ENCODE results near the gene PEX6. TPM values are rescaled to one million over a fixed set of nuclear protein-coding genes. Genes with fewer than 3 reads are reported as not detected.

The PEX6 gene
- polyA plus RNA-seq, 4 donors = 20.5 to 24.5 (median 22.4) TPM

DNA sequence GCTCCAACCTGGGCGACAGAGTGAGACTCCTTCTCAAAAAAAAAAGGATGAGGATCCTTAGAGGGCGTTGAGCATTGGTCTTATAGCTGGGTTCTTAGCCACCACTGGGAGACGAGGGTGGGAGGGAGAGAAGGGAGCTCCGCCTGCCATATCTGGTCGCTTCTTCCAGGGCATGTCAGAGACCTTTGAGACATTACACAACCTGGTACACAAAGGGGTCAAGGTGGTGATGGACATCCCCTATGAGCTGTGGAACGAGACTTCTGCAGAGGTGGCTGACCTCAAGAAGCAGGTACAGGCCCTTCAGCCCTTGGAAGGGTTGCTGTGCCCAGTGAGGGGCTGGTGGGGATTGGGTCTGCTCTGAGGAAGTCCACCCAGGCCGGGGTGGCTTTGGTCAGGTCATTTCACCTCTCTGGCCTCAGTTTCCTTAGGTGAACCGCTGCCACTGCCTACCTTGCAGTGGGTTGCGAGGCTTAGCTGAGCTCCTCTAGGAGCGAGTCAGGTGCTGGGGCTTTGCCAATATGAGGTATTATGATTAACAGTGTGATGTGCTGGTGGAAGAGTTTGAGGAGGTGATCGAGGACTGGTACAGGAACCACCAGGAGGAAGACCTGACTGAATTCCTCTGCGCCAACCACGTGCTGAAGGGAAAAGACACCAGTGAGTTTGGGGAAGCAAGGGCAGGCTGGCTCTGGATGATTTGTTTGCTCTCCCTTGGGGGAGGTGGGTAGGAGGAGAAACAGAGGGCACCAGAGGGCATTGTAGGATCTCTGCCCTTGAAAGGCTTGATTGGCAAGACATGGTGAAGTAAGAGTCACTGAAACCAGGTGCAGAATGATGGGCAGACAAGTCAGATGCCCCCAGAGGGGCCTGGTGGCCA lies 41.2 kb downstream of the PEX6 start:
- no peak for DNase-seq (ENCODE audit: low read depth in 4 of 4, low spot score in 3 of 4)

DNA sequence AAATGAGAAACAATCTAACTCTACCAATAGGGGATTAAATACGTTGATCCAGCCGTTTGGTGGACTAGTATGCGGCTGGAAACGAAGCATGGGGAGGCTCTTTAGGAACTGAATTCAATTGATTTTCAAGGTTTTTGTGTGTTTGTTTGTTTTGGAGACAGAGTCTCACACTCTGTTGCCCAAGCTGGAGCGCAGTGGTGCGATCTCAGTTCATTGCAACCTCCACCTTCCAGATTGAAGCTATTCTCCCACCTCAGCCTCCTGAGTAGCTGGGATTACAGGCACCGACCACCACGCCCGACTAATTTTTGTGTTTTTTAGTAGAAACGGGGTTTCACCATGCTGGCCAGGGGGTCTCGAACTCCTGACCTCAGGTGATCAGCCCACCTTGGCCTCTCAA lies 42.6 kb downstream of the PEX6 start:
- DNase-seq (ENCODE audit: low read depth in 4 of 4, low spot score in 3 of 4) = no peak

DNA sequence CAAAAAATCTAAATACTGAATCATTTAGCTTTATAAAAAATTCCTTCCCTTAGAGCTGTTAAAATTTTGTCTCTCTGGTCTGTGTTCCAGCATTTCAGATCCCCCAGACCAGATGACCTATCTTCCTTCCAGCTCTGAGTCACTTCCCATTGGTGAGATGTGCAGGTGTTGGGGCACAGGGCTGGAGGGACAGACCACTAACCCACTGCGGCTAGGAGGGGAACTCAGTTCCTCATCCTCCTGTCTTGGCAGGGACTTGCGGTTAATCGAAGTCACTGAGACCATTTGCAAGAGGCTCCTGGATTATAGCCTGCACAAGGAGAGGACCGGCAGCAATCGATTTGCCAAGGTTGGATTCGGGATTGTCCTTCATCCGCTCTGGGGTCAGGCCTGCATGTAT lies 43.7 kb downstream of the PEX6 start:
- DNase-seq (ENCODE audit: low read depth in 4 of 4, low spot score in 3 of 4) = no peak

DNA sequence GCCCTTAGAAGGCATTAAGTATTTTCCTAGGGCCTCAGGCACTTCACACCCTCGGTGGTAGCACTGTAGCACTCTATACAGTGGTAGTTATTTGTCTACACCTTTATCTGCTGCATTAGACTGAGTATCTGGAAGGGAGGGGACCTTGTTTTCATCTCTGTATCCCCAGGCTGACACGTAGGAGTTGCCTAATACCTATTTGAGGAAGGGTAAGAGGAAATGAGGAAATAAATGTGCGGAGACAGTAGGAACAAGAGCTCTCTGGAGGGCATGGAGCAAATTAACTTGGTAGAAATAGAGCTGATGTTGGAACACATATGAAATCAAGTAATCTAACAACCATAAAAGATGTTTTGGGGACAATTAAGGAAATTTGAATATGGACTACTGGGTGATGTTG lies 45.8 kb downstream of the PEX6 start:
- DNase-seq (ENCODE audit: low read depth in 4 of 4, low spot score in 3 of 4) = no peak

DNA sequence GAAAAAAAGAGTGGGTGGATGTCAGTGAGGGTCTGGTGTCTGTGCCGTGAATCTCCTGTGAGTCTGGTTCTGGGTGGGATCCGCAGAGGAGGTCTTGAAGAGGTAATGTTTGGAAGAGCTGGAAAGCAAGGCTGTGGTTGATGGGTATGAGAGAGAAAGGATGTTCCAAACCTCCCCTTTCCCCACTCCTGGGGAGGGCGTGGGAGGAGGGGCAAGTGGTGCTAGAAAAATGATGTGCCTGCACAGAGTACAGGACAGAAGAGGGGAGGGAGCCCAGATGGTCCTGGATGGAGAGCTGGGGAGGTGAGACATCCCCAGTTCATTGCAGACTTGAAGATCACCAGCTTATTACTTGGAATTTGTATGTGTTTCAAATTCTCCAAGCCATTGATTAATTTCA lies 46.6 kb downstream of the PEX6 start:
- no peak for DNase-seq (ENCODE audit: low read depth in 4 of 4, low spot score in 3 of 4)

DNA sequence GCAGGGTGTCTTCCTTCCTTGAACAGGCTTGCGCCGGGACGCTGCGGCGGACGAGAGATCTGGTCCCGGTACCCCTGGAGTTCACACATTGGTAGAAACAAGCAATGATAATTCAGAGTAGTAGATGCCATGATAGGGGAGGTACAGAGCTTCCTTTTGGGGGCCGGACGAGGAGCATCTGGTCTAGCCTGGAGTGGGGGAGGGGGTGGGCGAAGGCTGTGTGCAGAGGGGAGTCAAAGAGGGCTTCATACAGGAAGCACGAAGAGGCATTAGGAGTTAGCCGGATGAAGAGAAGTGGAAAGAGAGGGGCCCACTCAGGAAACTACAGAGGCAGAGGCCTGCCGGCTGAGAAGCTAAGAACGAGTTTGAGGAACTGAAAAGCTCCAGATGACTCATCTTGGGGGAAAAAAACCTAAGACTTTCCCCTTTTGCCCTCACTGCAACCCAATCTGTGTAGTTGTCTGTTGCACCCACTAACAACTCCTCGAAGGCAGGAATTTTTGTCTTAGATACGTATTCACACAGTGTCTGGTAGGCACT lies 49.1 kb downstream of the PEX6 start:
- peak in 2 of 4 donors; percentile 52 to 54 for DNase-seq (ENCODE audit: low read depth in 4 of 4, low spot score in 3 of 4)

DNA sequence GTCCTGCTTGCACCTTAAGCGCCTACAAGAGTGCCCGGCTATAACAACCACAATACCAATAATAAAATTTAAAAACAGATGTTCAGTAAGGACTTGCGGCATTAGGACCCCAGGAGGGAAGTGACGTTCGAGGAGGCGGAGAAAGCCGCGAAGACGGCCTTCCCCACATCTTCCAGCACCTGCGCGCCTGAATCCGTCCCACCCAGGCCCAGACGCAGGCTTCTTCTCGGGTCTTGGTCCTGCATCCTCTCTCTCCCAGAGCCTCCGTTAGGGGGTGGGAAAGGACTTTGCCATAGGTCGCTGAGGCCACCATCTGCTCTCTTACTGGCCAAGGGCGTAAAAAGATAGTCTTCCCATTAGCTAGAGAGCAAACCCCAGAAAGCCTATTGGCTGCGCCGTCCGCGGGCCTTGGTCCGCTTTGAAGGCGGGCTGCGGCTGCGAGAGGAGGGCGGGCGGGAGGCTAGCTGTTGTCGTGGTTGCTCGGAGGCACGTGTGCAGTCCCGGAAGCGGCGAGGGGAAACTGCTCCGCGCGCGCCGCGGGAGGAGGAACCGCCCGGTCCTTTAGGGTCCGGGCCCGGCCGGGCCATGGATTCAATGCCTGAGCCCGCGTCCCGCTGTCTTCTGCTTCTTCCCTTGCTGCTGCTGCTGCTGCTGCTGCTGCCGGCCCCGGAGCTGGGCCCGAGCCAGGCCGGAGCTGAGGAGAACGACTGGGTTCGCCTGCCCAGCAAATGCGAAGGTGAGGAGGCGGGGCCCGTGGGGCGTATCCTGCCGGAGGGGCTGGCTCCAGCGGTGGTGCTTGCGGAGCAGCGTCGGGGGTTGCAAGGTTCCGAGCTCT lies 49.8 kb downstream of the PEX6 start, which contains the start of gene CNPY3:
CNPY3 (plus strand) TSS at position 495 of the 835 bp plus-strand sequence; CDS start at position 586, 91 bp downstream.
- DNase-seq (ENCODE audit: low read depth in 4 of 4, low spot score in 3 of 4) = peak; percentile 84 to 91 (median 88)

DNA sequence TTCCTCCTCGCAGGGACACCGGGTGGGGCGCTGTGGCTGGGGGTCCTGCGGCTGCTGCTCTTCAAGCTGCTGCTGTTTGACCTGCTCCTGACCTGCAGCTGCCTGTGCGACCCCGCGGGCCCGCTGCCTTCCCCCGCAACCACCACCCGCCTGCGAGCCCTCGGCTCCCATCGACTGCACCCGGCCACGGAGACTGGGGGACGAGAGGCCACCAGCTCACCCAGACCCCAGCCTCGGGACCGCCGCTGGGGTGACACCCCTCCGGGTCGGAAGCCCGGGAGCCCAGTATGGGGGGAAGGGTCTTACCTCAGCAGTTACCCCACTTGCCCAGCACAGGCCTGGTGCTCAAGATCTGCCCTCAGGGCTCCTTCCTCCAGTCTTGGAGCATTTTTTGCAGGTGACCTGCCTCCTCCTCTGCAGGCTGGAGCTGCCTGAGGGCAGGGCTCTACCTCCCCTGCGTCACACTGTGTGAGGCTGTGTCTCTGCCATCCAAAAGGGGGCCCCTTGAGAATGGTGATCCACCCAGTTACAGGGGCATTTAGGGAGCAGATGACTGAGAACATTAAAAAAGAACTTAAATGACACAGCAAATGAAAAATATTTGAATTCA lies 53.6 kb downstream of the PEX6 start:
- DNase-seq (ENCODE audit: low read depth in 4 of 4, low spot score in 3 of 4) = no peak

DNA sequence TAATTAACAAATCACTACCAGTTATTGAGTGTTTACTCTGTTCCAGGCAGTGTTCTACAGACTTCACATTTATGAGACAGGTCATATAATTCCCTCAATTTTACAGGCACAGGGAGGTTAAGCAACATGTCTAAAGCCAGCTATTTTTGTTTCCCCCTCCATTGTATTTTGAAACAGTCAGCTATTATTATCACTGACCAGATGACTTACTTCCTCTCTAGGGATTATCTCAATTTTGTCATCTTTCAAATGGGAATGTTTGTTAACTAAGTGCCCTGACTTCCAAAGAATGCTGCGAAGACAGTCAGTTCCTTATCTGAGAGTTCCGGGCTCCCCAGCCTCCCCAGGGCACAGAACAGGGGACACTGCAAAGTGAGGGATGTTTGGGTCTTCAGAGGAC lies 55.3 kb downstream of the PEX6 start:
- DNase-seq (ENCODE audit: low read depth in 4 of 4, low spot score in 3 of 4) = no peak

DNA sequence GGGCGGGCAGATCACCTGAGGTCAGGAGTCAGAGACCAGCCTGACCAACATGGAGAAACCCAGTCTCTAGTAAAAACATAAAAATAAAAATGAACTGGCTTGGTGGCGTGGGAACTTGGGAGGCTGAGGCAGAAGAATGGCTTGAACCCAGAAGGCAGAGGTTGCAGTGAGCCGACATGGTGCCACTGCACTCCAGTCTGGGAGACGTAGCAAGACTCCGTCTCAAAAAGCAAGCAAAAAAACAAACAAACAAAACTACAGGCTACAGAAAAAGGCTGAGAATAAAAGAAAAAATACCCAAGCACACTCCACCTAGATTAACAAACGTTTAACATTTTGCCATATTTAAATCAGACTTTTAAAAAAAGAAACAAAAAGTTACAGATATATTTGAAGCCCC lies 57.2 kb downstream of the PEX6 start:
- no peak for DNase-seq (ENCODE audit: low read depth in 4 of 4, low spot score in 3 of 4)

DNA sequence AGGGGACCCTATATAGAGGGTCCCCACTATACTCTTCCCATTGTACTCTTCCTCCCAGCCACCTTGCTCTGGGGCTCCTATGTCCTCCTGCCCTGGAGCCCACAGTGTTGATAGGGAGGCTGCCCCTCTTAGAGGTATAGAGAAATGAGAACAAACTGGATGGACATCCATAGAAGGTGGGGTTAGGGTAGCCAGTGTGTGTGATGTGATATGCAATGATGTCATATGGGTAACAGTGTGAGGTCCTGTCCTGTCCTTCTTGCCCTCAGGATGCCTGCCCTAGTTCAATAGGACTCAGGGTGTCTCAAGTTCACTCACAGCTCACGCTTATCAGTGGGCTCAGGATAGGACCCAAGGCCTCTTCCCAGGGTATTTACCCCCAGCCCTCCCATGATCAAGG lies 62.7 kb downstream of the PEX6 start:
- DNase-seq (ENCODE audit: low read depth in 4 of 4, low spot score in 3 of 4) = no peak

DNA sequence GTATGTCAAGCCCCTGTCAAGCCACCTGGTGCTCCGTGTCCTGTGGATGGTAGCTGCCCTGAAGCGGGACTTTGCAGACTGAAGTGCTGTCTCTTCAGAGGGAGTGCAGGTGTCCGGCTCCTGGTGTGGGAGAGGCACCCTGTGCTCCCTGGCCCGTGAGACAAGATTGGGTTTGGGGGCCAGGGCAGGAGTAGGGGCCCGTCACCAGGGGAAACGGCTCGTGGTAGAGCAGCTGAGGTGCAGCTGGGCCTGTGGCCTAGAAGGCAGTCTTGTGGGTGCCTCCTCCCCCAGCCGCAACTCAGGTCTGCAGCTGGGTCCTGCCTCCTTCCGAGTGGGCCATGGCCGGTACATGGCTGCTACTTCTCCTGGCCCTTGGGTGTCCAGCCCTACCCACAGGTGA lies 63.2 kb downstream of the PEX6 start, which contains the start of gene PTCRA:
PTCRA (plus strand) TSS at position 322 of the 400 bp plus-strand sequence; CDS start at position 339, 17 bp downstream.
- no peak for DNase-seq (ENCODE audit: low read depth in 4 of 4, low spot score in 3 of 4)

DNA sequence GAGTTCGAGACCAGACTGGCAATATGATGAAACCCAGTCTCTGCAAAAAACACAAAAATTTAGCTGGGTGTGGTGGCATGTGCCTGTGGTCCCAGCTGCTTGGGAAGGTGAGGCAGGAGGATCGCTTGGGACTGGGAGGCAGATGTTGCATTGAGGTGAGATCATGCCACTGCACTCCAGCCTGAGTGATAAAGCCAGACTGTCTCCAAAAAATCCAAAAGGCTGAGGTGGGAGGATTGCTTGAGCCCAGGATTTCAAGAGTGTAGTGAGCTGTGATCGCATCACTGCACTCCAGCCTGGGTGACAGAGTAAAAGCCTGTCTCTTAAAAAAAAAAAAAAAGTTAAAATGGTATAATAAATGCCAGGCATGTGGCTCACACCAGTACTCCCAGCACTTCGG lies 64.4 kb downstream of the PEX6 start:
- DNase-seq (ENCODE audit: low read depth in 4 of 4, low spot score in 3 of 4) = no peak

Other genes with a start within 250 kb of the PEX6 start
- 10 to 100 TPM; 23.2 to 25.3 (median 23.6) TPM for gene TBCC, start 233.1 kb downstream of the PEX6 start, polyA plus RNA-seq (ENCODE audit: insufficient read length in 4 of 4)
- 10 to 100 TPM; 14.7 to 18.1 (median 16.1) TPM for gene BICRAL, start 197.1 kb downstream of the PEX6 start, polyA plus RNA-seq (ENCODE audit: insufficient read length in 4 of 4)
- 100 to 1,000 TPM; 104 to 119 (median 111) TPM for gene RPL7L1, start 99.6 kb downstream of the PEX6 start, polyA plus RNA-seq (ENCODE audit: insufficient read length in 4 of 4)
- under 1 TPM in 3 of 4 donors, not detected in 1; 0.15 to 0.36 (median 0.30) TPM for gene PTCRA, start 63.1 kb downstream of the PEX6 start, polyA plus RNA-seq (ENCODE audit: insufficient read length in 4 of 4)
- gene CNPY3, start 49.7 kb downstream of the PEX6 start, polyA plus RNA-seq (ENCODE audit: insufficient read length in 4 of 4) = 10 to 100 TPM; 54.2 to 65.9 (median 61.5) TPM
- gene GNMT, start 18.4 kb downstream of the PEX6 start, polyA plus RNA-seq (ENCODE audit: insufficient read length in 4 of 4) = 1 to 10 TPM in 2 of 4 donors, under 1 TPM in 2; 0.72 to 1.1 (median 0.95) TPM
- gene PPP2R5D, start 5.4 kb upstream of the PEX6 start, polyA plus RNA-seq (ENCODE audit: insufficient read length in 4 of 4) = 10 to 100 TPM; 63.3 to 70.8 (median 66.6) TPM
- 10 to 100 TPM; 86.6 to 99.6 (median 89.4) TPM for gene MEA1, start 34.8 kb upstream of the PEX6 start, polyA plus RNA-seq (ENCODE audit: insufficient read length in 4 of 4)
- 100 to 1,000 TPM in 2 of 4 donors, 10 to 100 TPM in 2; 98.2 to 109 (median 99.7) TPM for gene KLHDC3, start 35.1 kb upstream of the PEX6 start, polyA plus RNA-seq (ENCODE audit: insufficient read length in 4 of 4)
- gene RRP36, start 42.4 kb upstream of the PEX6 start, polyA plus RNA-seq (ENCODE audit: insufficient read length in 4 of 4) = 10 to 100 TPM; 56.2 to 59.8 (median 59.4) TPM
- gene CUL7, start 74.7 kb upstream of the PEX6 start, polyA plus RNA-seq (ENCODE audit: insufficient read length in 4 of 4) = 10 to 100 TPM; 49.4 to 56.9 (median 50.7) TPM
- gene MRPL2, start 80.3 kb upstream of the PEX6 start, polyA plus RNA-seq (ENCODE audit: insufficient read length in 4 of 4) = 10 to 100 TPM; 60.4 to 71.6 (median 62.7) TPM
- gene KLC4, start 80.5 kb upstream of the PEX6 start, polyA plus RNA-seq (ENCODE audit: insufficient read length in 4 of 4) = 10 to 100 TPM; 46.2 to 60.0 (median 53.8) TPM
- gene PTK7, start 97.1 kb upstream of the PEX6 start, polyA plus RNA-seq (ENCODE audit: insufficient read length in 4 of 4) = 100 to 1,000 TPM; 234 to 249 (median 244) TPM
- 10 to 100 TPM; 31.3 to 33.1 (median 31.5) TPM for gene SRF, start 192.1 kb upstream of the PEX6 start, polyA plus RNA-seq (ENCODE audit: insufficient read length in 4 of 4)
- gene CUL9, start 203.0 kb upstream of the PEX6 start, polyA plus RNA-seq (ENCODE audit: insufficient read length in 4 of 4) = 10 to 100 TPM; 29.7 to 35.3 (median 32.5) TPM

Data from right renal pelvis (tissue), 4 donors.